Measurements from ENCODE around the gene PFDN6. TPM values are rescaled to one million over a fixed set of nuclear protein-coding genes. Genes with fewer than 3 reads are reported as not detected.
"Not testable (repeated sequence)": the region's sequence is repeated elsewhere in the genome, so short reads cannot be mapped to it uniquely, and the experiment has no call there.

The PFDN6 gene
- total RNA-seq (2014; rRNA removed; shearing (Covaris generic)), result 123 and 136 TPM in 2 replicates

- peak; percentile 96 for DNase-seq (ENCODE audit: low read depth)
Measured at GRCh38 chr6:33288921-33289783, at the start of gene PFDN6, which contains the start of gene WDR46. Gene PFDN6 (plus strand): TSS chr6:33289601. CDS start chr6:33289857, 256 bp downstream. Gene WDR46 (minus strand): TSS chr6:33289239. CDS start chr6:33289170, 69 bp downstream.

- no peak for DNase-seq (ENCODE audit: low read depth)
Measured at GRCh38 chr6:33241968-33242367, 47.4 kb upstream of the PFDN6 start.

GRCh38 chr6:33243476-33243875, 45.9 kb upstream of the PFDN6 start:
- no peak for DNase-seq (ENCODE audit: low read depth)

- DNase-seq (ENCODE audit: low read depth), result peak; percentile 91
Measured at GRCh38 chr6:33247977-33248642, 41.3 kb upstream of the PFDN6 start.

GRCh38 chr6:33248643-33248931, 40.8 kb upstream of the PFDN6 start:
- peak; percentile 80 for DNase-seq (ENCODE audit: low read depth)

GRCh38 chr6:33248932-33249731, 40.3 kb upstream of the PFDN6 start:
- DNase-seq (ENCODE audit: low read depth), result peak; percentile 100

GRCh38 chr6:33249732-33250630, 39.4 kb upstream of the PFDN6 start:
- peak; percentile 99 for DNase-seq (ENCODE audit: low read depth)

- no peak for DNase-seq (ENCODE audit: low read depth)
Measured at GRCh38 chr6:33250731-33251130, 38.7 kb upstream of the PFDN6 start.

- peak; percentile 74 for DNase-seq (ENCODE audit: low read depth)
Measured at GRCh38 chr6:33251395-33252012, 37.9 kb upstream of the PFDN6 start.

- DNase-seq (ENCODE audit: low read depth), result peak; percentile 60
Measured at GRCh38 chr6:33252759-33253158, 36.6 kb upstream of the PFDN6 start.

GRCh38 chr6:33254591-33254990, 34.8 kb upstream of the PFDN6 start:
- DNase-seq (ENCODE audit: low read depth), result no peak

- DNase-seq (ENCODE audit: low read depth), result peak; percentile 34
Measured at GRCh38 chr6:33259032-33259431, 30.4 kb upstream of the PFDN6 start.

GRCh38 chr6:33262490-33262889, 26.9 kb upstream of the PFDN6 start:
- DNase-seq (ENCODE audit: low read depth), result not testable (repeated sequence)

GRCh38 chr6:33264015-33264414, 25.4 kb upstream of the PFDN6 start:
- DNase-seq (ENCODE audit: low read depth), result no peak

GRCh38 chr6:33271117-33271467, 18.3 kb upstream of the PFDN6 start:
- peak; percentile 33 for DNase-seq (ENCODE audit: low read depth)

- peak; percentile 100 for DNase-seq (ENCODE audit: low read depth)
Measured at GRCh38 chr6:33271468-33272274, 17.7 kb upstream of the PFDN6 start, which contains the start of the genes RPS18 and VPS52. Gene RPS18 (plus strand): TSS chr6:33272075. CDS start chr6:33272120, 45 bp downstream. Gene VPS52 (minus strand): TSS chr6:33271876. CDS start chr6:33271675, 201 bp downstream.

- DNase-seq (ENCODE audit: low read depth), result no peak
Measured at GRCh38 chr6:33272275-33273128, 16.9 kb upstream of the PFDN6 start.

GRCh38 chr6:33273129-33273923, 16.1 kb upstream of the PFDN6 start:
- no peak for DNase-seq (ENCODE audit: low read depth)

Measured in M059J (cell line).